ENCODE measurements around the gene PLEKHN1.

DNA sequence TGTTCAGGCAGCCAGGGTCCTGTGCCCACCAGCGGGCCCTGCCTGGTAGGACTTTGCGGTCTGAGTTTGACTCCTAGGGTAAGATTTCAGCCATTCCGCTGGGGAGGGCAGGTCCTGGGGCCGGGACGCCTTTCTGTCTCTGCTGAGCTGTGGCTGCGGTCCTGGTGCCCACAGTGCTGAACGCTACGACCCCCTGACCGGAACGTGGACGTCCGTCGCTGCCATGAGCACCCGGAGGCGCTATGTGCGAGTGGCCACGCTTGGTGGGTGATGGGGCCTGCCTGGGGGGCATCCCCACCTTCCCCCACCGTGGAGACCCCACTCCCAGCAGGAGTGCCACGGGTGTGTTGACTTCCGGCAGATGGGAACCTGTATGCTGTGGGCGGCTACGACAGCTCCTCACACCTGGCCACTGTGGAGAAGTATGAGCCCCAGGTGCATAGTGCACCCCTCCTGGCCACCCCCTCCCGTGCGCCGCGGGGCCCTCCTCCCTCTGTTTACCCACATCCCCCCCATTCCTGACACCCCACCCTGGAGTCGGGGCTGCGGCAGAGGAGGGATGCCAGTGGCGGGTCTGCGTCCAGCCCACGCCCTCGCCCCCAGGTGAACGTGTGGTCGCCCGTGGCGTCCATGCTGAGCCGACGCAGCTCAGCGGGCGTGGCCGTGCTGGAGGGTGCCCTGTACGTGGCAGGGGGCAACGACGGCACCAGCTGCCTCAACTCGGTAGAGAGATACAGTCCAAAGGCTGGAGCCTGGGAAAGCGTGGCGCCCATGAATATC is 2.3 kb upstream of the PLEKHN1 start:
- TF ChIP-seq ZNF132 (tag by site-specific recombination; IDR thresholded peaks at IDR 0.05; ENCODE audit: borderline replicate concordance) (no peak), REST (tag by site-specific recombination; IDR thresholded peaks at IDR 0.05) (no peak), YY1 (tag by site-specific recombination; IDR thresholded peaks at IDR 0.05) (no peak)
- TF ChIP-seq, protein P1, sequence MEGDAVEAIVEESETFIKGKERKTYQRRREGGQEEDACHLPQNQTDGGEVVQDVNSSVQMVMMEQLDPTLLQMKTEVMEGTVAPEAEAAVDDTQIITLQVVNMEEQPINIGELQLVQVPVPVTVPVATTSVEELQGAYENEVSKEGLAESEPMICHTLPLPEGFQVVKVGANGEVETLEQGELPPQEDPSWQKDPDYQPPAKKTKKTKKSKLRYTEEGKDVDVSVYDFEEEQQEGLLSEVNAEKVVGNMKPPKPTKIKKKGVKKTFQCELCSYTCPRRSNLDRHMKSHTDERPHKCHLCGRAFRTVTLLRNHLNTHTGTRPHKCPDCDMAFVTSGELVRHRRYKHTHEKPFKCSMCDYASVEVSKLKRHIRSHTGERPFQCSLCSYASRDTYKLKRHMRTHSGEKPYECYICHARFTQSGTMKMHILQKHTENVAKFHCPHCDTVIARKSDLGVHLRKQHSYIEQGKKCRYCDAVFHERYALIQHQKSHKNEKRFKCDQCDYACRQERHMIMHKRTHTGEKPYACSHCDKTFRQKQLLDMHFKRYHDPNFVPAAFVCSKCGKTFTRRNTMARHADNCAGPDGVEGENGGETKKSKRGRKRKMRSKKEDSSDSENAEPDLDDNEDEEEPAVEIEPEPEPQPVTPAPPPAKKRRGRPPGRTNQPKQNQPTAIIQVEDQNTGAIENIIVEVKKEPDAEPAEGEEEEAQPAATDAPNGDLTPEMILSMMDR (tag by site-specific recombination; IDR thresholded peaks at IDR 0.05), result no peak
- TF ChIP-seq, protein P2, sequence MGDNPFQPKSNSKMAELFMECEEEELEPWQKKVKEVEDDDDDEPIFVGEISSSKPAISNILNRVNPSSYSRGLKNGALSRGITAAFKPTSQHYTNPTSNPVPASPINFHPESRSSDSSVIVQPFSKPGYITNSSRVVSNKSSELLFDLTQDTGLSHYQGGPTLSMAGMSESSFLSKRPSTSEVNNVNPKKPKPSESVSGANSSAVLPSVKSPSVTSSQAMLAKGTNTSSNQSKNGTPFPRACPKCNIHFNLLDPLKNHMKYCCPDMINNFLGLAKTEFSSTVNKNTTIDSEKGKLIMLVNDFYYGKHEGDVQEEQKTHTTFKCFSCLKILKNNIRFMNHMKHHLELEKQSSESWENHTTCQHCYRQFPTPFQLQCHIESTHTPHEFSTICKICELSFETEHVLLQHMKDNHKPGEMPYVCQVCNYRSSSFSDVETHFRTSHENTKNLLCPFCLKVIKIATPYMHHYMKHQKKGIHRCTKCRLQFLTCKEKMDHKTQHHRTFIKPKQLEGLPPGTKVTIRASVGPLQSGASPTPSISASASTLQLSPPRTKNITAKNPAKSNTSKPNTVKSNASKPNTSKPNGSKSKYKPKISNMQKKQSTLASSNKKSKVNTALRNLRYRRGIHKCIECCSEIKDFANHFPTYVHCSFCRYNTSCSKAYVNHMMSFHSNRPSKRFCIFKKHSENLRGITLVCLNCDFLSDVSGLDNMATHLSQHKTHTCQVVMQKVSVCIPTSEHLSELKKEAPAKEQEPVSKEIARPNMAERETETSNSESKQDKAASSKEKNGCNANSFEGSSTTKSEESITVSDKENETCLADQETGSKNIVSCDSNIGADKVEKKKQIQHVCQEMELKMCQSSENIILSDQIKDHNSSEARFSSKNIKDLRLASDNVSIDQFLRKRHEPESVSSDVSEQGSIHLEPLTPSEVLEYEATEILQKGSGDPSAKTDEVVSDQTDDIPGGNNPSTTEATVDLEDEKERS (tag by site-specific recombination; IDR thresholded peaks at IDR 0.05), result no peak

All from HEK293 (cell line).